GM12891 (cell line): ENCODE results near the gene TGIF2.

Experiments
- POLR2A ChIP-seq: IDR thresholded peaks from 2 replicates; pipeline ENCODE4 v1.6.1; 2011; ENCODE audit warnings: low read depth, low read length, control low read depth
- POLR2AphosphoS5 ChIP-seq: IDR thresholded peaks from 2 replicates; pipeline ENCODE4 v1.6.1; 2011; ENCODE audit warnings: low read depth, low read length, control low read depth
- SPI1 ChIP-seq: IDR thresholded peaks from 2 replicates; pipeline ENCODE4 v1.6.1; 2011; ENCODE audit warnings: low read depth, low read length, control low read depth
- TAF1 ChIP-seq: IDR thresholded peaks from 2 replicates; pipeline ENCODE4 v1.6.1; 2011; ENCODE audit warnings: low read depth, low read length, control low read depth

DNA sequence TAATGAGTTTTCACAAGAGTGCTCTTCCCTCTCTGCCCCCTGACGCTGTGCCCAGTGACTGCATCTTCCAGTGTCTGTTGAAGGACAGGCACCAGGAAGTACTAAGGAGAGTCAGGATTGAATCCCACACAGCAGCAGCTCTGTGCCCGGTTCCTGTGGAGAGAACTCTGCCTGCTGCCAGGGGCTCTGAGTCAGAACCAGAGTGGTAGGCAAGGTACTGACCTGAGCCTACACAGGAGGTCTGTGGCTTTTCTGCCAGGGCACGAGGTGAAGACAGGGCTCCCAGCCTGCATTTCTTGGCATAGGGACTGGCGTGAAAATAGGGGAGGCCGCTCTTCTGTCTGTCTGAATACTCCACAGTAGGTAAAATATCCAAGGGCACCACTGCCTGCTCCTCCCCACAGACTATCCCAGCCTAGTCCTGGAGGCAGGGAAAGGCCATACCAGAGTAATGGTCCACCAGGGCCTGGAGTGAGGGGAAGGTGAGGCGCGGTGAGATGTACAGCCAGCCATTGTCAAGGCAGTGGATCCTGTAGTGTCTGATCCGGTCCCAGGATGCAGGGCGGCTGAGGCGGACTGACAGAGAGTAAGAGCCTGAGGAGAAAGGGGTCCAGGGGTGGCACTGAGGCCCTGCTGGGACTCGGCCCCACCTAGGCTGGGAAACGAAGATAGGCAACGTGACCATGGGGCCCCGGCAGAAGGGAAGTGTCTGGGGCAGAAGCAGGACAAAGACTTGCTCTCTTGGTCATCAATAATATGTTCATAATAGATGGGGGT is 41.6 kb downstream of the TGIF2 start:
- TF ChIP-seq POLR2AphosphoS5, result no peak
- no peak for TF ChIP-seq POLR2A
- TF ChIP-seq TAF1, result no peak
- no peak for TF ChIP-seq SPI1
